A673 (cell line): Measurements from ENCODE around the gene WWTR1. TPM values are rescaled to one million over a fixed set of nuclear protein-coding genes. Genes with fewer than 3 reads are reported as not detected.

Source experiments
- BruUV-seq: library from RNA; stranded (reverse); fragments of 400-500 nt; replicated peaks from 2 replicates; lab custom pipeline; 2021; lab: Mats Ljungman, UMichigan
- CTCF ChIA-PET: fragments of 300-600 bp; sonication (Branson Sonifier 250); formaldehyde crosslinking; loops from one replicate; lab custom pipeline; 2022; ENCODE audit warnings: antibody characterized with exemption; lab: Charles Lee
- POLR2A ChIA-PET: fragments of 300-600 bp; sonication (Branson Sonifier 250); formaldehyde crosslinking; loops from one replicate; lab custom pipeline; 2022; ENCODE audit warnings: antibody characterized with exemption; ENCODE audit not compliant: low non-redundant PET; lab: Charles Lee
- DNase-seq: peaks from one replicate; pipeline ENCODE4 v3.0.0-alpha.2; 2015; ENCODE audit warnings: low spot score
- H3K27ac ChIP-seq: fragments of 200-600 bp; sonication (generic); 2 replicates; pipeline ENCODE4 v1.5.1; 2016; ENCODE audit warnings: mixed run types, low read depth, mild to moderate bottlenecking, mixed read lengths, antibody characterized with exemption, low read length; ENCODE audit not compliant: poor library complexity, severe bottlenecking
- H3K27me3 ChIP-seq: fragments of 200-600 bp; sonication (generic); replicated peaks from 2 replicates; pipeline ENCODE4 v1.6.1; 2017; ENCODE audit warnings: mixed run types, low read depth, mild to moderate bottlenecking, mixed read lengths, antibody characterized with exemption, low read length; ENCODE audit not compliant: insufficient read depth, poor library complexity
- H3K36me3 ChIP-seq: fragments of 200-600 bp; sonication (generic); 2 replicates; pipeline ENCODE4 v1.6.1; 2016; ENCODE audit warnings: mixed run types, mild to moderate bottlenecking, mixed read lengths, antibody characterized with exemption, low read length; ENCODE audit not compliant: insufficient read depth, poor library complexity, severe bottlenecking
- H3K4me1 ChIP-seq: fragments of 200-600 bp; sonication (generic); 2 replicates; pipeline ENCODE4 v1.6.1; 2017; ENCODE audit warnings: mixed run types, mild to moderate bottlenecking, mixed read lengths, antibody characterized with exemption, low read length; ENCODE audit not compliant: insufficient read depth, poor library complexity, severe bottlenecking
- H3K4me3 ChIP-seq: fragments of 200-600 bp; sonication (generic); 2 replicates; pipeline ENCODE4 v1.5.1; 2016; ENCODE audit warnings: low read depth, mixed run types, mild to moderate bottlenecking, mixed read lengths, low read length; ENCODE audit not compliant: poor library complexity, severe bottlenecking
- H3K9me3 ChIP-seq: fragments of 200-600 bp; sonication (generic); 2 replicates; pipeline ENCODE4 v1.6.1; 2016; ENCODE audit warnings: mixed run types, low read depth, mild to moderate bottlenecking, mixed read lengths, antibody characterized with exemption, low read length; ENCODE audit not compliant: poor library complexity, severe bottlenecking
- EZH2 ChIP-seq: fragments of 200-600 bp; sonication (generic); IDR thresholded peaks from 2 replicates; pipeline ENCODE4 v1.6.1; 2017; ENCODE audit warnings: borderline replicate concordance, low read depth, mild to moderate bottlenecking, mixed read lengths, antibody characterized with exemption, low read length; ENCODE audit not compliant: poor library complexity, severe bottlenecking
- intact Hi-C: fragments of 100-400 bp; cut with micrococcal nuclease; formaldehyde crosslinking; loops from one replicate; pipeline ENCODE4 v1.10.0; 2022; ENCODE audit not compliant: unreplicated experiment
- total RNA-seq: library from RNA; stranded (reverse); gene quantifications from 2 replicates; pipeline ENCODE4 v1.2.3, GENCODE V29; 2021
- TF ChIP-seq, protein P1 (sequence below): fragments of 300-800, 200-600 bp; sonication (generic); conservative IDR thresholded peaks from 2 replicates; pipeline ENCODE4 v1.5.1; 2017; ENCODE audit warnings: low read depth, mild to moderate bottlenecking, antibody characterized with exemption, low read length, moderate library complexity, mixed read lengths

The WWTR1 gene
- total RNA-seq, 1 experiment from 2014 or later = 76.8 TPM

DNA sequence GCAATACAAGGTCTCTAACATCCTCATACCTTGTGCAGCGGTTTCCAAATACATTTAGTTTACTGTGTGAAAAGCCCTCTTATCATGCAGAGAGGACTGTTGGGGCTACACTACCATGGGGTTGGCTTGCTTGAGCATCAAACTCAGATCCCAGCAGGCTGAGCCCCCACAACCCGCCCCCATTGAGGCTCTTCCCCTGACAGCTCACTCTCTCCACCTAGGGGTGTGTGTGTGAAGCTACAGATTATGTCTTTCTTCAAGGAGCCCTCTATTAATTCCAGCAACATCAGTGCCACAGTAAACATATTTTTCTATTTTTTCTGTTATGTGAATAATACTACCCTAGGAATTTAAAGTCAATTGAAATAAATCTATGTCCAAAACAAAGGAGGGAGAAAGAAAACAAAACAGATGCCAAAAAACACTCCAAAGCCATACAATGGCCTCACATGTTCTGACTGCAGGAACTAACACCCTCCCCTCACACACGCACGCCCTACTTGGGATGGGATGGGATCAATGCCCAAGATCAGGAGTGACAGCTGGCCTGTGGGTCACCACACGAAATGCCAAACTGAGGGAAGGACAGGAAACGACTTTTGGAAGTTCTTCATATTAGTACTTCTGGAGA lies 168.7 kb downstream of the WWTR1 start:
- Histone ChIP-seq H3K36me3 (no peaks in the 10 kb centered on the region), H3K27ac (no peak overlapping the region), H3K9me3 (no peaks in the 10 kb centered on the region), H3K27me3 (peaks cover 4% of the 10 kb centered on the region), H3K4me1 (no peaks in the 10 kb centered on the region), H3K4me3 (no peak overlapping the region)
- TF ChIP-seq, protein P1, sequence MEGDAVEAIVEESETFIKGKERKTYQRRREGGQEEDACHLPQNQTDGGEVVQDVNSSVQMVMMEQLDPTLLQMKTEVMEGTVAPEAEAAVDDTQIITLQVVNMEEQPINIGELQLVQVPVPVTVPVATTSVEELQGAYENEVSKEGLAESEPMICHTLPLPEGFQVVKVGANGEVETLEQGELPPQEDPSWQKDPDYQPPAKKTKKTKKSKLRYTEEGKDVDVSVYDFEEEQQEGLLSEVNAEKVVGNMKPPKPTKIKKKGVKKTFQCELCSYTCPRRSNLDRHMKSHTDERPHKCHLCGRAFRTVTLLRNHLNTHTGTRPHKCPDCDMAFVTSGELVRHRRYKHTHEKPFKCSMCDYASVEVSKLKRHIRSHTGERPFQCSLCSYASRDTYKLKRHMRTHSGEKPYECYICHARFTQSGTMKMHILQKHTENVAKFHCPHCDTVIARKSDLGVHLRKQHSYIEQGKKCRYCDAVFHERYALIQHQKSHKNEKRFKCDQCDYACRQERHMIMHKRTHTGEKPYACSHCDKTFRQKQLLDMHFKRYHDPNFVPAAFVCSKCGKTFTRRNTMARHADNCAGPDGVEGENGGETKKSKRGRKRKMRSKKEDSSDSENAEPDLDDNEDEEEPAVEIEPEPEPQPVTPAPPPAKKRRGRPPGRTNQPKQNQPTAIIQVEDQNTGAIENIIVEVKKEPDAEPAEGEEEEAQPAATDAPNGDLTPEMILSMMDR = peak; percentile 73
- TF ChIP-seq EZH2 = no peak
- no TSS peak for BruUV-seq
- POLR2A ChIA-PET = no interaction called here
- DNase-seq = peak; percentile 53
- CTCF ChIA-PET = interaction anchor here (1.1 to 1.6 kb wide), 2 partner anchors 369 to 534 kb away, joined by 3 to 15 read pairs; no protein-coding TSS in a partner anchor
- intact Hi-C loops = loop anchor here (5.0 to 10.0 kb wide), 2 partner anchors 214 to 367 kb away; no protein-coding TSS in a partner anchor

DNA sequence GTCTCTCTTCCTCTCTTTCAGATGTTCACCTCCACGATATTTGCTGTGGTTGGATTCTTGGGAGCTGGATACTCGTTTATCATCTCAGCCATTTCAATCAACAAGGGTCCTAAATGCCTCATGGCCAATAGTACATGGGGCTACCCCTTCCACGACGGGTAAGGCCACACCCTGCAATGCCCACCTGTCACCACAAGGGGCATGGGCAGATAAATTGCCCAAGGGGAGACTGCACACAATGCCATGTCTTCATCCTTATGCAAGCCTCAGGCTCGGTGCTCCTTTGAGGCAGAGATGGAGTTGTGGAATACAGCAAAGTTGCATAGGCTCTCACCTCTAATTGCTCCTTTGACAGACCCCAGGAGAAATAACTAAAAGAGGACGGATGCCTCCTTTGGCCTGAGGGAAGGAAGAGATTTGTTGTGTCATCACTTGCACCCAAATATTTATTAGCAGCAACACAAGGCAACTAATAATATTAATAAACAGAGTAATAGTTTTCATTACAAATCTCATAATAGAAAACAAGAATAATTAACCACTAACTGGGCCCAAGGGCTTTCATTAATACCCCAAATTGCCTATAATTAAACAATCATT lies 170.1 kb downstream of the WWTR1 start:
- no peak for TF ChIP-seq EZH2
- TF ChIP-seq, protein P1 = peak; percentile 62
- Histone ChIP-seq H3K4me1 (no peaks in the 10 kb centered on the region), H3K36me3 (no peaks in the 10 kb centered on the region), H3K4me3 (no peak overlapping the region), H3K9me3 (no peaks in the 10 kb centered on the region), H3K27ac (no peak overlapping the region), H3K27me3 (peaks cover 4% of the 10 kb centered on the region)
- DNase-seq = peak; percentile 59
- BruUV-seq = no TSS peak
- intact Hi-C loops = loop anchor here (5.0 to 10.0 kb wide), 2 partner anchors 213 to 365 kb away; no protein-coding TSS in a partner anchor
- POLR2A ChIA-PET = no interaction called here
- CTCF ChIA-PET = no interaction called here

DNA sequence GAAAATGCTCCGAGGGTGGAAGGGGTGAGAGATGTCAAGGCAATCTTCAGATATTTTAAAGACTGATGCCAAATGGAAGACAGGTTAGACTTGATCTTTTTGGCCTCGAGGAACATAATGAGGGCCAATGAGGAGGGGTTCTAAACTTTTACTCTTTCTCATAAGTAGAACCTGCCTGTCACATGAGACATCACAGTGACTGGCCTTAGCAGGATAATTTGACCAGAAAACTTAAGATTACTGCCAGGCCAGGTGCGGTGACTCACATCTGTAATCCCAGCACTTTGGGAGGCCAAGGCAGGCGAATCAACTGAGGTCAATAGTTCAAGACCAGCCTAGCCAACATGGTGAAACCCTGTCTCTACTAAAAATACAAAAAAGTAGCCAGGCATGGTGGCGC lies 171.1 kb downstream of the WWTR1 start:
- Histone ChIP-seq H3K4me3 (no peak overlapping the region), H3K9me3 (no peaks in the 10 kb centered on the region), H3K27me3 (peaks cover 2% of the 10 kb centered on the region), H3K4me1 (no peaks in the 10 kb centered on the region), H3K36me3 (no peaks in the 10 kb centered on the region), H3K27ac (no peak overlapping the region)
- intact Hi-C loops = loop anchor here (5.0 to 10.0 kb wide), 2 partner anchors 212 to 364 kb away; no protein-coding TSS in a partner anchor
- POLR2A ChIA-PET = no interaction called here
- no peak for DNase-seq
- CTCF ChIA-PET = no interaction called here
- TF ChIP-seq, protein P1 = no peak
- TF ChIP-seq EZH2 = no peak
- BruUV-seq = no TSS peak
